Measurements from ENCODE around the gene WWTR1.

Gene WWTR1

GRCh38 chr3:149560001-149560400 lies 97.8 kb downstream of the WWTR1 start:
- DNase-seq: no peak

GRCh38 chr3:149559525-149559924 lies 98.3 kb downstream of the WWTR1 start:
- no peak for DNase-seq

GRCh38 chr3:149555927-149556326 lies 101.9 kb downstream of the WWTR1 start:
- no peak for DNase-seq

DNA sequence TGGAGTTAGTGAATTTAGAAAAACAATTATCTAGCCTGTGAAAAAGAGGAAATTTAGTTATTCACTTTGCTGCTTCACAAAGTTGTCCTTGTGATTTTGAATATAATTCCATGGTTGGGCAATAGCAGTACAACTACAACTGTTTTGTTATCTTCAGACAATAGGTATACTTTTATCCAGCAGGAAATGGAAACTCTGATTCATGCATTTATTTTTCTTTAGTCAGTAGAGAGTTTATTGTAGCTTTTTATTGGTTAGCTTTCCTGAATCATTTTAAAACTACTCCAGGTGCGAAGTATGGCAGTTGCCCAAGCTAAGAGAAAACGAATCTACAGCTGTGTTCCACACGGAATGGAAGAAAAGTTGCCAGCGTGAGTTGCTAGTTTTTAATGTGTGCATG lies 103.0 kb downstream of the WWTR1 start:
- no peak for DNase-seq

GRCh38 chr3:149553781-149554451 lies 103.9 kb downstream of the WWTR1 start:
- no peak for DNase-seq

DNA sequence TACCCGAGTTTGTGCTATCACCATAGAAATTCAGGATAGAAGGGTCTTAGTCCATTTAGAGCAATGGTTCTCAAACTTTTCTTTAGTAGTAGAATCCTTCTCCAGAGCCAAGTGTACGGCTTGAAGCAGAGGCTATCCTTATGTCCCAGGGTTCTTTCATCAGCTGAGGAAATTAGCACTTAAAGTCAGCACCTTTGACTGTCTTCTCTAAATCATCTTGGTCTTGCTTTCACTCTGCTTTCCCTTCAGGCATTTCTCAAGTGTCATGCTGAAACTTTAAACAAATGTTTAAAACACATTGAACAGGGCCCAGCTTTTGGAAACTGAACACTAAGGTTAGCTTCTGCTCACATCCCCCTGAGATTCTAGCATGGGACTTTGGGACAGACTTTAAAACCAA lies 105.1 kb downstream of the WWTR1 start:
- DNase-seq: no peak

GRCh38 chr3:149551500-149551899 lies 106.3 kb downstream of the WWTR1 start:
- no peak for DNase-seq

DNA sequence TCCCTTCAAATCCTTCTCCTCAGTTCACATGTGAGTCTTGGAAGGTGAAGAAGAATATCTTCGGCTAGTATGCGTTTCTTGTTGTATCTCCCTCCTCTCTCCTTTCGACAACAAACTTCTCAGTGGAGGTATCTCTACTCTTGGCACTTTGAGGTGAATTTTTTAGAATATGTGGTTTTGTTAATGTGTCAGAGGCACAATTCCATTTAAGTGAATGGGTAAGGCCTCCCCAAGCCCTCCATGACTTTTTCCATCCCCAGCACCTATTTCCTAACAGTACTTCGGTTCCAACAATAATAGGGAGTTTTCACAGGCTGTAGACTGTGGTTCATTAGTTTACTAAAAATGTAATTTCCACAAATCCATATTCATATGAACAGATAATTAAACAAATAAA lies 109.2 kb downstream of the WWTR1 start:
- DNase-seq: no peak

DNA sequence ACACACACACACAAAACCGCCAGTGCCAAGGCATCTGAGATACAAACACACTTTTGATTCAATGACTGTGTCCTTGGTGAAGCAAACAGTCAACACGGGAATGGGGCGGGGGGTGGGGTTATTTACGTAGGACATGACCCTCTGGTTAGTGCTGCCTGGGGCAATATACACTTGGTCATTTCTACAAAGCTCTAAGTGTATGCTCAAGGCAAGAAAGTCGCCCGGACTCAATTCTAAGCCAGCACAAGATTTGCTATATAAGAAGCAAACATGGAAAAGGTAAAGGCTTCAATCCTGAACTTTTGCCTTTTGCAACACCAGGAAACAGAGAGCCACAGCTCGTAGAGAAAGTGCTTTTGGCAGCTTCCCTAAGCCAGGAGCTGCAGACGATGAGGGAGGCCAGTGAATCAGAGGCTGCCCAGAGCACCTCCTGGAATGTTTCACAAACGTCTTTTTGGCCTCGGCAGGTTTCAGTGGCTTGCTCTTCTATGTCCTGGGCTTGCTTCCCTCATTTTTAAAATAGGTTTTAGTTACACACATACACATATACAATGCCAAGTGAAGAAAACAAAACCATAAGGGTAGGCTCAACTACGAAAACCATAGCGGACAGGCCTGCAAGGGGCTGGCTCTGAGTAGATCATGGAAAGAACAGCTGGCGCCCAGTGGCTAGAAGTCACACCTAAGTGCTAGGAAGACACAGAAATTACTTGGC lies 109.7 kb downstream of the WWTR1 start:
- no peak for DNase-seq

- DNase-seq: no peak
Measured at GRCh38 chr3:149547413-149547812, 110.4 kb downstream of the WWTR1 start.

DNA sequence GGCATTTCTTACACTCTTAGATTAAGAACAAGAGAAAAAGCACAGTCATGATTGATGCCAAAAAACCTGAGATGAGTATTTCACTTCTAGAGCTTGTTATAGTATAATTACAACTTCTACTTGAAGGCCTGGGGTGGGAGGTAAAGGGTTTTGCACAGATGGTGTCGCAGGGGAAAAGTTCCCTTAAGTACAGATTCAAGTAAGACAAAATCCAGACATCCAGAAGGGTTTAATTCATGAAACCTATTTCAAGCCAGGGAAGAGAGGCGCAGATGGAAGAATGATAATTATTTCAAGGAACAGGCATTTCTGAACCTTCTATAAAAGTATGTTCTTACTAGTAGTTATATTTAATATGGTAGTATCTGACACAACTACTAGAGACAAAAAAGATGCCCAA lies 112.8 kb downstream of the WWTR1 start:
- DNase-seq: no peak

DNA sequence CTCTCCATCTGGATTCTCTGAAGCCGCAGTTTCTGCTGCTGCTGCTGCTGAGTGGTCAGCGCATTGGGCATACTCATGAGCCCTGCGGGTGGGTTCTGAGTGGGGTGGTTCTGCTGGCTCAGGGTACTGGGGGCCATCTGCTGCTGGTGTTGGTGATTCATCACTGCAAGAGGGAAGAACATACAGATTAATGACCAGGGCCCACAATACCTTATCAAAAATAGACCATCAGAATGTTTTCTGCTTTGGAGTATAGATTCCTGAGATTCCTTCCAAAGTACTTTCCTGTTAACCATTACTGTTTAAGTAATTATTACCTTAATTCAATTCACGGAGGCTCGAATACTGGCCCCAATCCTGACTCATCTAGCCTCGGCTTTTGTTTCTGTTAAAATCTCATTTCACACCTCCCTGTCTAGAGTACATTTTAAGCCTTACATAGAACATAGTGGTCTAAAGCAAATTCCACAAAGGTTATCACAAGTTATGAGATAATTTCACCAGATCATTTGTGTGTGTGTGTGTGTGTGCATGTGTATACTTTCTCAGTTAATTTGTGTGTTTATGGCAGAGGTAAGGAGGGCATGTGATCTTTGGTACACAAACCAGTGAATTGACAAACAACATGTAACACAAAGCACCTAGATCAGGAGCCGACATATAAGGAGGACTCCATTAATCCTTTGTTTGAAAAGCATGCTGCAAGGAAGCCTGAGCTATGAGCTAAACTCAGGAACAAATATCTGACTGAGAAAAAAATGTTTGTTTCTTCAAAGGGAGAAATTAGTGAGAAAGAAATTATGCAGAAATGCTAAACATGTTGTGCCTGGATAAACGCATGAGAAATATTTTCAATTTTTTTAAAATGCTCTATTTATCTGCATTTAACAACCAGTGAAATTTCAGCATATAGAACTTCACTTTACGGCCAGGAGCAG lies 115.2 kb downstream of the WWTR1 start:
- no peak for DNase-seq

DNA sequence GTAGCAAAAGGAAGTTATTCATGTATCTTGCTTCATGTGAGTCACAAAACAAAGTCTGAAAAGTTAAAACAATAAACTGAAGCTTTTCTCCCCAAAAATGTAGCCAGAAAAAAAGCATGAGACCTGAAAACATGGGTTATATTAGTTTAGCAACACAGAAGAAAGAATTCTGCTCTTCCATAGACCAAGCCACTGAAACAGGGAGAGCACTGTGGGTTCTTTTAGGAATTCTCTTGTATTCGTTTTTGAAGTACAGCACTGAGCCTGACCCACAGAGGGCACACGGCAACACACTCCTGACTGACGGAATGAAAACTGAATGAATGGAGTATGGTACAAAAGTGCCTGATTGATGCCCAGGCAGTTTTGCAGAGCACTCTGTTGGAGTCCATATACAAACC lies 116.7 kb downstream of the WWTR1 start:
- DNase-seq: no peak

GRCh38 chr3:149538371-149538770 lies 119.5 kb downstream of the WWTR1 start:
- no peak for DNase-seq

DNA sequence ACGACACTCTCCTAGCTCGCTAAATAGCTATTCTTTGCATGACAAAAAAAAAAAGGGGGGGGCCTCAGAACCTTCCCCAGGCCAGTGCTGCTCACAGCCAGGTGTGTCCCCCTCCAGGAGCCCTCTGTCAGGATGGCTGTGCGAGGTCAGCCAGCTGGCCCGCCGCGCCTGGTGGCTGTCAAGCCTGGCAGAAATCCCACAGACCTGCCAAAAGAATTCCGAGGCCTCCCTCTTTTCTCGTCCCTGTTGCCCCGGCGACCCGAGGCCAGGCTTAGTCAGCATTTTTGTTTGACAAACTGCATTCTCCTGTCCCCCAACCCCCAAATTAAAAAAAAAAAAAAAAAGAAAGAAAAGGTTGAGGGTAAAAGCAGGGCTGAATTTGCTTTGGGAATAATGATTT lies 121.4 kb downstream of the WWTR1 start:
- no peak for DNase-seq

- no peak for DNase-seq
Measured at GRCh38 chr3:149535333-149535685, 122.5 kb downstream of the WWTR1 start.

DNA sequence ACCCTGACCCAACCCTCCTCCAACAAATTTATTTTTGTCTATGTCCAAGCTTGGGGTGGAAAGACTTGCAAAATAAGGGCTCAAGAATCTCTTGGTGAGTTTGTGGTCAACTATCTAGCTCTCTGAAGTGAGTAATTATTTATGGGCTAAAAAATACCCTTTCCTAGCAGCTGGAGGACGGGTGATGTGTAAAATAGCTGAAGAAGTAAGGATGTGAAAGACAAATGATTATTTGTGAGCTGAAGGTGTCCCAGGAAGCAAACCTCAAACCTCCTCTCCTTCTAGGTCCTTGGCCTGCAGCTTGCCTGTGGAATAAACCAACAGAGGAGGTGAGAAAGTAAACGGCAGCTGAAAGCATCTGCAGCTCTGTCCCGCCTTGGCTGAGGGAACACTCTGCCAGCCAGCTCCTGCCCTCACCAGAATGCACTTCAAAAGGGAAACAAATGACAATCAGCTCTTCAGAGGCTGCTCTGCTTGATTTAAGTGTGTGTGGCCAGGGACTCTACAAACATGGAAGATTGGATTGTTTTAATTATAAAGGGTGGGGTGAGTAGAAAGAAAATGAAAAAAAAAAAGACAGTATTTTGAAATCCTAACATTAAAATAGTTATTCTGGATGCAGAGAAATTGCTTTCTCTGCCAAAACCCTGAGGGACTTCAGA lies 123.0 kb downstream of the WWTR1 start:
- no peak for DNase-seq

DNA sequence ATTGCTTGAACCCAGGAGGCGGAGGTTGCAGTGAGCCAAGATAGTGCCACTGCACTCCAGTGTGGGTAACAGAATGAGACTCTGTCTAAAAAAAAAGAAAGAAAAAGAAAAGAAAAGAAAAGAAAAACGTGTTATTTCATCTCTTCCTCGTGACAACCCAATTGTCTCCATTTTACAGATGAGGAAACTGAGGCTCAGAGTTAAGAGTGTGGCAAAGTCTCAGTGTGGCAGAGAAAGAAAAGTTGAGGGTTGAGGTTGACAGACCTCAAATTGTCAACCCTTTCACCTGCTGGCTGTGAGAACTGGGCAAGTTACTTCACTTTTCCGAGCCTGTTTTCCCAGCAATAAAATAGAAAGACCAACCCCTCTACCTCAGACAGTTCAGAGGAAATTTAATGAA lies 123.7 kb downstream of the WWTR1 start:
- DNase-seq: no peak

DNA sequence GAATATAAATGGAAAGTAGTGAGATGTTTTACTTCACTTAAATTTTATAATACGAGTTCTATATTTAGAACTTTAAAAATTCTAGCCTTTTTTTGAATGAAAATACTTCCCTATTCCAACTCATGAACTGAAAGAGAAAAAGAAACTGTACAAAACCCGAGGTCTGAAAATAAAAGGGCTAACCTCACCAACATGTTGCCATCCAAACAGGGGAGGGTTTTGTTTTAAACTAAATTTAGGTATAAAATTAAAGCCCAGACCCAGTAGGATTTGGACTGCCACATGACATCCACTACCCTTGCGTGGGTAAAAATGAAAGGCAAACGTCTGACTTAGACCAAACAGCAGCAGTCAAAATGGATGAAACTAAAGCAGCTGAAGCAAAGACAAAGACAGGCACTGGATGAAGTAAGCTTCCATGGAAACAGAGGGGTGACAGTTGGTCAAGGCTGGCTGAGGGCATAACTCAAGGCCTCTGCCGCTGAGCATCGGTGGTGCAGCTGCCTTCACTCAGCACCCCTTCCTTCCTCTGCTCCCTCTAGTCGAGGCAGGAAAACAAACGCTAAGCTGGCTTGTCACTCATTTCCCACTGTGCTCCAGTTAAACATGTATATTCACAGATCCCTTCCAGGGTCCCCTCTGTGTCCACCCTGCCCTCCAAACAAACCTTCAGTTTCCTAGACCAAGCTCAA lies 125.2 kb downstream of the WWTR1 start:
- DNase-seq: no peak

- no peak for DNase-seq
Measured at GRCh38 chr3:149529099-149529498, 128.7 kb downstream of the WWTR1 start.

GRCh38 chr3:149528340-149528650 lies 129.5 kb downstream of the WWTR1 start:
- DNase-seq: no peak

DNA sequence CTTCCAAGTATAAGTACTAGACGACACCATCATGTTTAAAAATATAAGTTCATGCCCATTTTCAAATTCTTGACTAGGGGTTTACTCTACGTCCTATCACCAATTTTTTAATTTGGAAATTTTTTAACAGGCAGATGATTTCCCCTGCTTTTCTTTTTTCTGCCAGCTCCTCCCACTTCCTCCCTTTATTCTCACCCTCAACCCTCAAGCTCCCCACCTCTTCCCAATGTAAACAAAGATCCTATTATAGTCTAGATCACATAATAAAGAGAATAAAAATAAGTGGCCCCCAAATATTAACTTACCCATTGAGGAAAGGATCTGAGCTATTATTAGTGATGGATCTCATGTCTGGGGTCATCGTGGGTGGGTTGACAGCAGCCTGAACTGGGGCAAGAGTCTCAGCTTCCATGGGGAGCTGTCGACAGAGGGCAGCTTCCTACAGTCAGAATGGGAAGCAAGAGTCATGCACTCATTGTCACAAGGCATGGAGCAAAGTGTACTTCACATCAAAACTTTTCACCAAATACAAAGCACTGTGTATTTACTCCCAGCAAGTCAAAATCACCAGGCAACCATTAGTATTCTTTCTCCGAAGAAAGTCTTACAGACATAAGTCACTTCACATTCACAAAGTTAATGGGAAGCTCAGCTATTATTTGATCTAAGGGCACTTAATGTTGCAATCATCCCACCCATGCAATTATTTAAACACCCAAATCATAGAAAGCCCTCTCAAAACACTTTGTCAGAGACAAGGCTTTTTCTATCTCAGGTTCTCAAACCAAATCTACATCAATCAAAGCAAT lies 130.1 kb downstream of the WWTR1 start:
- DNase-seq: no peak
